ENCODE measurements around the gene PPP1R12B. TPM values are rescaled to one million over a fixed set of nuclear protein-coding genes. Genes with fewer than 3 reads are reported as not detected.
"Not testable (repeated sequence)": the region's sequence is repeated elsewhere in the genome, so short reads cannot be mapped to it uniquely, and the experiment has no call there.

The PPP1R12B gene
- total RNA-seq, 1 experiment from 2014 or later = 17.0 TPM

- BruUV-seq (replicated peaks) = no TSS peak
- Histone ChIP-seq H3K9me3 (ENCODE audit: low read depth, low read length, poor library complexity, severe bottlenecking) (no peaks in the 10 kb centered on the region), H3K4me1 (ENCODE audit: insufficient read depth, low read length, poor library complexity, severe bottlenecking) (peaks cover 10% of the 10 kb centered on the region), H3K36me3 (ENCODE audit: insufficient read depth, low read length, poor library complexity, severe bottlenecking) (no peaks in the 10 kb centered on the region), H3K27me3 (replicated peaks; ENCODE audit: insufficient read depth, low read depth, low read length, poor library complexity) (no peaks in the 10 kb centered on the region), H3K27ac (ENCODE audit: low read depth, low read length, poor library complexity, severe bottlenecking) (no peak overlapping the region), H3K4me3 (ENCODE audit: low read depth, low read length, poor library complexity, severe bottlenecking) (no peak overlapping the region)
- TF ChIP-seq CTCF (conservative IDR thresholded peaks at IDR 0.05; ENCODE audit: low read depth, low read length) (no peak), EZH2 (IDR thresholded peaks at IDR 0.05; ENCODE audit: borderline replicate concordance, low read depth, low read length, poor library complexity, severe bottlenecking) (no peak)
- ChIA-PET CTCF (no interaction called here), POLR2A (ENCODE audit: low non-redundant PET) (no interaction called here)
- intact Hi-C loops (cut with micrococcal nuclease; ENCODE audit: unreplicated experiment) = no loop called here
- no peak for DNase-seq (ENCODE audit: low spot score)
Measured at GRCh38 chr1:202411422-202411821, 62.9 kb downstream of the PPP1R12B start.

- H3K4me3 ChIP-seq (ENCODE audit: low read depth, low read length, poor library complexity, severe bottlenecking); H3K4me1 ChIP-seq (ENCODE audit: insufficient read depth, low read length, poor library complexity, severe bottlenecking); BruUV-seq (replicated peaks); H3K9me3 ChIP-seq (ENCODE audit: low read depth, low read length, poor library complexity, severe bottlenecking); H3K36me3 ChIP-seq (ENCODE audit: insufficient read depth, low read length, poor library complexity, severe bottlenecking); H3K27me3 ChIP-seq (replicated peaks; ENCODE audit: insufficient read depth, low read depth, low read length, poor library complexity); H3K27ac ChIP-seq (ENCODE audit: low read depth, low read length, poor library complexity, severe bottlenecking); intact Hi-C loops (cut with micrococcal nuclease; ENCODE audit: unreplicated experiment); CTCF ChIA-PET; POLR2A ChIA-PET (ENCODE audit: low non-redundant PET); DNase-seq (ENCODE audit: low spot score): not testable (repeated sequence)
Measured at GRCh38 chr1:202412421-202412820, 63.9 kb downstream of the PPP1R12B start.

GRCh38 chr1:202416641-202417040 is 68.1 kb downstream of the PPP1R12B start:
- no TSS peak for BruUV-seq (replicated peaks)
- DNase-seq (ENCODE audit: low spot score) = no peak
- ChIA-PET POLR2A (ENCODE audit: low non-redundant PET) (no interaction called here), CTCF (no interaction called here)
- H3K27me3 ChIP-seq (replicated peaks; ENCODE audit: insufficient read depth, low read depth, low read length, poor library complexity) = no peaks in the 10 kb centered on the region
- TF ChIP-seq EZH2 (IDR thresholded peaks at IDR 0.05; ENCODE audit: borderline replicate concordance, low read depth, low read length, poor library complexity, severe bottlenecking) (no peak), CTCF (conservative IDR thresholded peaks at IDR 0.05; ENCODE audit: low read depth, low read length) (no peak)
- no peak overlapping the region for H3K4me3 ChIP-seq (ENCODE audit: low read depth, low read length, poor library complexity, severe bottlenecking)
- H3K9me3 ChIP-seq (ENCODE audit: low read depth, low read length, poor library complexity, severe bottlenecking) = no peaks in the 10 kb centered on the region
- no peak overlapping the region for H3K27ac ChIP-seq (ENCODE audit: low read depth, low read length, poor library complexity, severe bottlenecking)
- intact Hi-C loops (cut with micrococcal nuclease; ENCODE audit: unreplicated experiment) = no loop called here
- no peaks in the 10 kb centered on the region for H3K4me1 ChIP-seq (ENCODE audit: insufficient read depth, low read length, poor library complexity, severe bottlenecking)
- H3K36me3 ChIP-seq (ENCODE audit: insufficient read depth, low read length, poor library complexity, severe bottlenecking) = no peaks in the 10 kb centered on the region

- H3K9me3 ChIP-seq (ENCODE audit: low read depth, low read length, poor library complexity, severe bottlenecking); H3K27me3 ChIP-seq (replicated peaks; ENCODE audit: insufficient read depth, low read depth, low read length, poor library complexity); BruUV-seq (replicated peaks); H3K4me3 ChIP-seq (ENCODE audit: low read depth, low read length, poor library complexity, severe bottlenecking); H3K36me3 ChIP-seq (ENCODE audit: insufficient read depth, low read length, poor library complexity, severe bottlenecking); H3K27ac ChIP-seq (ENCODE audit: low read depth, low read length, poor library complexity, severe bottlenecking); POLR2A ChIA-PET (ENCODE audit: low non-redundant PET); intact Hi-C loops (cut with micrococcal nuclease; ENCODE audit: unreplicated experiment); H3K4me1 ChIP-seq (ENCODE audit: insufficient read depth, low read length, poor library complexity, severe bottlenecking); CTCF ChIA-PET; DNase-seq (ENCODE audit: low spot score): not testable (repeated sequence)
Measured at GRCh38 chr1:202417141-202417540, 68.6 kb downstream of the PPP1R12B start.

- H3K9me3 ChIP-seq (ENCODE audit: low read depth, low read length, poor library complexity, severe bottlenecking); H3K27ac ChIP-seq (ENCODE audit: low read depth, low read length, poor library complexity, severe bottlenecking); H3K27me3 ChIP-seq (replicated peaks; ENCODE audit: insufficient read depth, low read depth, low read length, poor library complexity); CTCF ChIA-PET; H3K36me3 ChIP-seq (ENCODE audit: insufficient read depth, low read length, poor library complexity, severe bottlenecking); intact Hi-C loops (cut with micrococcal nuclease; ENCODE audit: unreplicated experiment); DNase-seq (ENCODE audit: low spot score); H3K4me1 ChIP-seq (ENCODE audit: insufficient read depth, low read length, poor library complexity, severe bottlenecking); BruUV-seq (replicated peaks); POLR2A ChIA-PET (ENCODE audit: low non-redundant PET); H3K4me3 ChIP-seq (ENCODE audit: low read depth, low read length, poor library complexity, severe bottlenecking): not testable (repeated sequence)
Measured at GRCh38 chr1:202417762-202418201, 69.3 kb downstream of the PPP1R12B start.

GRCh38 chr1:202419731-202420130 is 71.2 kb downstream of the PPP1R12B start:
- CTCF ChIA-PET; H3K4me3 ChIP-seq (ENCODE audit: low read depth, low read length, poor library complexity, severe bottlenecking); H3K36me3 ChIP-seq (ENCODE audit: insufficient read depth, low read length, poor library complexity, severe bottlenecking); H3K27me3 ChIP-seq (replicated peaks; ENCODE audit: insufficient read depth, low read depth, low read length, poor library complexity); H3K27ac ChIP-seq (ENCODE audit: low read depth, low read length, poor library complexity, severe bottlenecking); BruUV-seq (replicated peaks); DNase-seq (ENCODE audit: low spot score); H3K9me3 ChIP-seq (ENCODE audit: low read depth, low read length, poor library complexity, severe bottlenecking); intact Hi-C loops (cut with micrococcal nuclease; ENCODE audit: unreplicated experiment); H3K4me1 ChIP-seq (ENCODE audit: insufficient read depth, low read length, poor library complexity, severe bottlenecking): not testable (repeated sequence)
- POLR2A ChIA-PET (ENCODE audit: low non-redundant PET) = interaction anchor here (0.7 kb wide), 1 partner anchor 22 kb away, joined by 3 read pairs; no protein-coding TSS in a partner anchor

Data from A673 (cell line).